A549 (cell line): Measurements from ENCODE around the gene RXRG. TPM values are rescaled to one million over a fixed set of nuclear protein-coding genes. Genes with fewer than 3 reads are reported as not detected.

Experiments
- ATAC-seq, 2 experiments: fragments of 200-7000 bp in 1 of 2; fragments of >200 bp in 1 of 2; cut with Nextera tagmentation in 1 of 2; cut with Tn5 transposase in 1 of 2; 3 replicates each; pipeline versions ENCODE4 v1.8.0 to v1.9.1; 2018 to 2020; ENCODE audit warnings: mild to moderate bottlenecking in 1 of 2, moderate library complexity in 1 of 2
- CTCF ChIA-PET: fragments of 300-600 bp; sonication (Branson Sonifier 250); formaldehyde crosslinking; extraction: SDS; loops from one replicate; lab custom pipeline; 2021; ENCODE audit warnings: antibody characterized with exemption, inconsistent platforms; lab: Yijun Ruan, JAX
- POLR2A ChIA-PET: fragments of 350-600 bp; formaldehyde crosslinking; extraction: SDS; loops from one replicate; lab custom pipeline; 2021; ENCODE audit warnings: antibody characterized with exemption, inconsistent platforms; lab: Yijun Ruan, JAX
- DNase-seq, 2 experiments: peaks; one replicate each; pipeline versions ENCODE4 v3.0.0 to v3.0.0-alpha.2; 2011 to 2016; ENCODE audit warnings: low read depth in 1 of 2, low spot score in 1 of 2
- FAIRE-seq: peaks from 2 replicates; lab custom pipeline; 2011; peaks lifted over from hg19 to GRCh38; lab: Jason Lieb, UNC
- H3K27ac ChIP-seq, 2 experiments: fragments of >200 bp; sonication (Bioruptor Twin); formaldehyde crosslinking; 3 replicates each; pipeline ENCODE4 v1.5.1; 2016 to 2017
- H3K4me1 ChIP-seq: fragments of >200 bp; sonication (Bioruptor Twin); formaldehyde crosslinking; 3 replicates; pipeline ENCODE4 v1.6.1; 2016
- H3K4me2 ChIP-seq: fragments of >200 bp; sonication (Bioruptor Twin); formaldehyde crosslinking; 3 replicates; pipeline ENCODE4 v1.6.1; 2016
- H3K4me3 ChIP-seq: fragments of >200 bp; sonication (Bioruptor Twin); formaldehyde crosslinking; 3 replicates; pipeline ENCODE4 v1.5.1; 2016
- H3K9me3 ChIP-seq: fragments of >200 bp; sonication (Bioruptor Twin); formaldehyde crosslinking; 3 replicates; pipeline ENCODE4 v1.6.1; 2016
- BHLHE40 ChIP-seq: IDR thresholded peaks from 2 replicates; pipeline ENCODE4 v1.6.1; 2012; ENCODE audit warnings: low read depth, low read length, inconsistent platforms
- CBX2 ChIP-seq: fragments of 200-600 bp; sonication (generic); IDR thresholded peaks from 2 replicates; pipeline ENCODE4 v1.6.1; 2016; ENCODE audit warnings: low read depth, mild to moderate bottlenecking, borderline replicate concordance
- CHD4 ChIP-seq: fragments of 200-600 bp; sonication (generic); IDR thresholded peaks from 2 replicates; pipeline ENCODE4 v1.6.1; 2016; ENCODE audit warnings: antibody characterized with exemption, mild to moderate bottlenecking, borderline replicate concordance
- E2F6 ChIP-seq: IDR thresholded peaks from 2 replicates; pipeline ENCODE4 v1.6.1; 2012; ENCODE audit warnings: low read depth, borderline replicate concordance
- EHF ChIP-seq: fragments of 250-450 bp; sonication (Bioruptor Pico); IDR thresholded peaks from 2 replicates; pipeline ENCODE4 v1.5.0; 2020; ENCODE audit warnings: mild to moderate bottlenecking
- EHMT2 ChIP-seq: fragments of 200-600 bp; sonication (generic); IDR thresholded peaks from 2 replicates; pipeline ENCODE4 v1.6.1; 2016; ENCODE audit warnings: antibody characterized with exemption, low read depth, mild to moderate bottlenecking, moderate library complexity
- GATA3 ChIP-seq: IDR thresholded peaks from 2 replicates; pipeline ENCODE4 v1.6.1; 2012; ENCODE audit warnings: borderline replicate concordance
- HES2 ChIP-seq: fragments of >200 bp; sonication (Bioruptor Twin); formaldehyde crosslinking; IDR thresholded peaks from 2 replicates; pipeline ENCODE4 v1.6.1; 2016
- HEYL ChIP-seq: fragments of 250-450 bp; sonication (Bioruptor Pico); IDR thresholded peaks from 2 replicates; pipeline ENCODE4 v1.8.0; 2021; ENCODE audit warnings: mild to moderate bottlenecking, moderate library complexity
- HOXA7 ChIP-seq: fragments of 250-450 bp; sonication (Bioruptor Pico); IDR thresholded peaks from 2 replicates; pipeline ENCODE4 v1.5.0; 2020; ENCODE audit warnings: mild to moderate bottlenecking, moderate library complexity
- HOXB13 ChIP-seq: fragments of 250-450 bp; sonication (Bioruptor Pico); IDR thresholded peaks from 2 replicates; pipeline ENCODE4 v1.5.0; 2020; ENCODE audit warnings: low read depth, mild to moderate bottlenecking, moderate library complexity
- HOXB5 ChIP-seq: fragments of 250-450 bp; sonication (Bioruptor Pico); IDR thresholded peaks from 2 replicates; pipeline ENCODE4 v1.5.0; 2020; ENCODE audit warnings: mild to moderate bottlenecking, moderate library complexity
- KDM1A ChIP-seq: fragments of 200-600 bp; sonication (generic); IDR thresholded peaks from 2 replicates; pipeline ENCODE4 v1.6.1; 2016; ENCODE audit warnings: low read depth, mild to moderate bottlenecking
- MAFK ChIP-seq: fragments of 450-650 bp; IDR thresholded peaks from 2 replicates; pipeline ENCODE4 v1.6.1; 2014; ENCODE audit not compliant: partially characterized antibody
- MYC ChIP-seq: IDR thresholded peaks from 2 replicates; pipeline ENCODE4 v1.6.1; 2012; ENCODE audit warnings: mild to moderate bottlenecking, inconsistent platforms, low read length, improper control_type of control experiment, borderline replicate concordance
- NFE2L2 ChIP-seq: fragments of 150-350 bp; conservative IDR thresholded peaks from 2 replicates; pipeline ENCODE4 v1.6.1; 2014; ENCODE audit warnings: low read length
- NR3C1 ChIP-seq: fragments of >200 bp; sonication (Bioruptor Twin); formaldehyde crosslinking; IDR thresholded peaks from 3 replicates; pipeline ENCODE4 v1.6.1; 2017
- POLR2A ChIP-seq: IDR thresholded peaks from 2 replicates; pipeline ENCODE4 v1.6.1; 2012; ENCODE audit warnings: mild to moderate bottlenecking, low read length
- RAD21 ChIP-seq, 2 experiments: fragments of >200 bp in 1 of 2; sonication (Bioruptor Twin) in 1 of 2; formaldehyde crosslinking in 1 of 2; IDR thresholded peaks in 1 of 2; conservative IDR thresholded peaks in 1 of 2; 2 replicates in 1 of 2; 3 replicates in 1 of 2; pipeline ENCODE4 v1.6.1; 2012 to 2018; ENCODE audit warnings: inconsistent platforms in 1 of 2
- RARB ChIP-seq: fragments of 250-450 bp; sonication (Bioruptor Pico); IDR thresholded peaks from 2 replicates; pipeline ENCODE4 v1.8.0; 2021; ENCODE audit warnings: mild to moderate bottlenecking, moderate library complexity
- RCOR1 ChIP-seq: fragments of 150-350 bp; IDR thresholded peaks from 2 replicates; pipeline ENCODE4 v1.6.1; 2014; ENCODE audit warnings: antibody characterized with exemption, low read length, low read depth
- SMC3 ChIP-seq: fragments of >200 bp; sonication (Bioruptor Twin); formaldehyde crosslinking; IDR thresholded peaks from 3 replicates; pipeline ENCODE4 v1.6.1; 2018; ENCODE audit warnings: inconsistent platforms
- TP53 ChIP-seq: fragments of 250-450 bp; sonication (Bioruptor Pico); IDR thresholded peaks from 2 replicates; pipeline ENCODE4 v1.5.0; 2021; ENCODE audit warnings: mild to moderate bottlenecking, moderate library complexity
- USF2 ChIP-seq: fragments of 450-650 bp; IDR thresholded peaks from 2 replicates; pipeline ENCODE4 v1.6.1; 2014; ENCODE audit warnings: antibody characterized with exemption
- ZC3H11A ChIP-seq: fragments of 450-650 bp; IDR thresholded peaks from 2 replicates; pipeline ENCODE4 v1.6.1; 2014; ENCODE audit warnings: antibody characterized with exemption, mild to moderate bottlenecking
- ZSCAN20 ChIP-seq: fragments of 250-450 bp; sonication (Bioruptor Pico); IDR thresholded peaks from 2 replicates; pipeline ENCODE4 v1.8.0; 2022; ENCODE audit warnings: mild to moderate bottlenecking, moderate library complexity
- WGBS: methylation state at CpG from one replicate; pipeline ENCODE4 v1.1.6; 2017; ENCODE audit errors: missing lambda C conversion rate; 5-methylcytosine and 5-hydroxymethylcytosine counted together
- polyA plus RNA-seq, 4 experiments: library from polyadenylated mRNA; depleted of rRNA in 3 of 4; stranded (reverse); fragments of >200 nt; fragmentation: RNase III in 1 of 4; extraction: RNeasy Plus Mini Kit Qiagen cat#74134 plus additional on column Dnase treatment in 1 of 4; gene quantifications; 2 replicates in 3 of 4; 3 replicates in 1 of 4; pipeline ENCODE4 v1.2.3, GENCODE V29; 2011 to 2017

Gene RXRG
- polyA plus RNA-seq, 2 of the 4 experiments (the other 2 are of a cell fraction), result not detected

- Histone ChIP-seq H3K4me2 (no peak overlapping the region), H3K4me1 (no peaks in the 10 kb centered on the region), H3K9me3 (no peaks in the 10 kb centered on the region), H3K27ac (no peak overlapping the region), H3K4me3 (no peak overlapping the region)
- FAIRE-seq (no peak), ATAC-seq (no peak), DNase-seq (no peak)
- 16% methylated on average over 4 of the region's 4 CpGs for WGBS
- TF ChIP-seq BHLHE40 (no peak), MYC (no peak), CBX2 (no peak), ZC3H11A (no peak)
- CTCF ChIA-PET, result interaction anchor here (1.2 kb wide), 1 partner anchor 38 kb away, joined by 3 read pairs; no protein-coding TSS in a partner anchor
- POLR2A ChIA-PET, result no interaction called here
Measured at GRCh38 chr1:165431079-165431478, 13.8 kb downstream of the RXRG start.

- H3K9me3 ChIP-seq, result no peaks in the 10 kb centered on the region
- H3K4me3 ChIP-seq, result no peak overlapping the region
- no peak for ATAC-seq
- no peaks in the 10 kb centered on the region for H3K4me1 ChIP-seq
- DNase-seq, result no peak
- ChIA-PET POLR2A (no interaction called here), CTCF (interaction anchor here (1.3 kb wide), 1 partner anchor 34 kb away, joined by 3 read pairs; no protein-coding TSS in a partner anchor)
- WGBS, result 29% methylated on average over 2 of the region's 2 CpGs
- no peak for FAIRE-seq
- no peak overlapping the region for H3K27ac ChIP-seq
- no peak overlapping the region for H3K4me2 ChIP-seq
- TF ChIP-seq HOXB13 (CRISPR knock-in tag) (no peak), KDM1A (no peak), CBX2 (no peak), HES2 (no peak), SMC3 (no peak), USF2 (no peak), EHMT2 (no peak), E2F6 (no peak), HOXA7 (no peak), ZSCAN20 (CRISPR knock-in tag) (no peak), RAD21 (conservative IDR thresholded peaks at IDR 0.05 in 1 of 2, IDR thresholded peaks at IDR 0.05 in 1 of 2) (no peak)
Measured at GRCh38 chr1:165426745-165427144, 18.2 kb downstream of the RXRG start.

GRCh38 chr1:165425621-165426020 lies 19.3 kb downstream of the RXRG start:
- H3K4me3 ChIP-seq, result no peak overlapping the region
- ATAC-seq (no peak), FAIRE-seq (no peak), DNase-seq (no peak)
- H3K27ac ChIP-seq, result no peak overlapping the region
- TF ChIP-seq HOXB5 (CRISPR knock-in tag), result no peak
- no peak for TF ChIP-seq GATA3
- no peak for TF ChIP-seq MYC
- TF ChIP-seq MAFK, result no peak
- TF ChIP-seq HOXA7, result no peak
- TF ChIP-seq EHF (CRISPR knock-in tag), result no peak
- no peak for TF ChIP-seq ZSCAN20 (CRISPR knock-in tag)
- TF ChIP-seq HES2, result no peak
- no peak for TF ChIP-seq RCOR1
- TF ChIP-seq POLR2A, result no peak
- TF ChIP-seq TP53 (CRISPR knock-in tag), result no peak
- TF ChIP-seq SMC3, result no peak
- no peak for TF ChIP-seq HEYL (CRISPR knock-in tag)
- no peak for TF ChIP-seq HOXB13 (CRISPR knock-in tag)
- TF ChIP-seq RARB (CRISPR knock-in tag), result no peak
- TF ChIP-seq NFE2L2, result no peak
- no peak for TF ChIP-seq CBX2
- no peak for TF ChIP-seq CHD4
- no peak for TF ChIP-seq NR3C1
- H3K4me2 ChIP-seq, result no peak overlapping the region
- H3K4me1 ChIP-seq, result no peaks in the 10 kb centered on the region
- no peaks in the 10 kb centered on the region for H3K9me3 ChIP-seq
- ChIA-PET POLR2A (no interaction called here), CTCF (interaction anchor here (1.3 kb wide), 1 partner anchor 33 kb away, joined by 3 read pairs; no protein-coding TSS in a partner anchor)
- 36% methylated on average over 2 of the region's 2 CpGs for WGBS
